Cardiac septum (tissue), 1 donor: ENCODE measurements around the gene ADAMTS2. TPM values are rescaled to one million over a fixed set of nuclear protein-coding genes. Genes with fewer than 3 reads are reported as not detected.

ENCODE experiments used
- DNase-seq: peaks from one replicate; pipeline ENCODE4 v3.0.0-alpha.2; 2020; ENCODE audit warnings: low spot score
- intact Hi-C: fragments of 100-400 bp; cut with DNase I; formaldehyde crosslinking; loops from one replicate; pipeline ENCODE4 v1.14.0; 2022
- total RNA-seq: library from RNA; stranded (reverse); fragmentation: NEBNext Ultra II Directional; extraction: Animal tissue kit (Norgen Biotek cat#: 25700); gene quantifications from one replicate; pipeline ENCODE4 v1.2.1, GENCODE V29; 2021
- donor health status: DM: no; HTN: no; CAD: no.

Gene ADAMTS2
- total RNA-seq, 1 donor from 2014 or later, result 5.9 TPM

- no peak for DNase-seq
- intact Hi-C loops, result no loop called here
These were observed 149.5 kb downstream of the ADAMTS2 start for GRCh38 chr5:179195561-179196404.

GRCh38 chr5:179194941-179195381, 150.3 kb downstream of the ADAMTS2 start:
- DNase-seq, result no peak

GRCh38 chr5:179194201-179194910, 150.9 kb downstream of the ADAMTS2 start:
- DNase-seq, result no peak

More at GRCh38 chr5:179194941-179195381, 150.3 kb downstream of the ADAMTS2 start:
- intact Hi-C loops, result no loop called here

GRCh38 chr5:179193746-179194145, 151.5 kb downstream of the ADAMTS2 start:
- intact Hi-C loops, result no loop called here

More at GRCh38 chr5:179194201-179194910, 150.9 kb downstream of the ADAMTS2 start:
- intact Hi-C loops, result no loop called here

GRCh38 chr5:179192891-179193470, 152.3 kb downstream of the ADAMTS2 start:
- intact Hi-C loops, result no loop called here
- DNase-seq, result no peak

More at GRCh38 chr5:179193746-179194145, 151.5 kb downstream of the ADAMTS2 start:
- DNase-seq, result no peak

DNA sequence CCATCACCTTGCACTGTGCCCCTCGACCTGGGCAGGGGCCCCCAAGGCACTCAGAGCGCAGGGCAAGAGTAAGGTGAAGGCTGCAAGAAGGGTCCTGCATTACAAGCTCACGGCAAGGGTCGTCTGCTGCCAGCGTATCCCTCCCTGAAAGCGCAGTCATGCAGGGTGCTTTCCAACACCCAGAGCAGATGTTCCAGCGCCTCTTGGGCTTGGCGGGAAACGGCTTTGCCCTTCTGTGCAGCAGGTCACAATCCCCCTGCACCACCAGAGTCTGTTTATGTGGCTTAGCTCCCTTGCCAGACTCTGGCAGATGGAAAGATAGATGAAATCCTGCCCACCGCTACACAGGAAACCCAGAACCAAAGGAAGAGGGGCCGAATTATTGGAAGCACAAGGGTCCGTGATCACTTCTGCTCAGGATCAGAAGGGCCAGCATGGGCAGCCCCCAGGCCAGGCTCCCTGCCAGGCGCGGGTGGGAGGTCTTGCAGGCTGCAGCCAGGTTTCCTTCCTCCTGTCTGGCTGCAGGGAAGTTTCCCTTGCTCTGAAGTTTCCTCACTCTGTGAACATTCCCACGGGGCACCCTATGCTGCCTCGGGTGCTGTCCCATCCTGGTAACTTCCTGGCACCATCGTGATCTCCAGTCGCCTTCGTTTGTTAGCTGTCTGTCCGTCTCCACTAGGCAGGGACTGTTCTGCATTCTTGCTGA, 152.9 kb downstream of the ADAMTS2 start:
- DNase-seq, result no peak

DNA sequence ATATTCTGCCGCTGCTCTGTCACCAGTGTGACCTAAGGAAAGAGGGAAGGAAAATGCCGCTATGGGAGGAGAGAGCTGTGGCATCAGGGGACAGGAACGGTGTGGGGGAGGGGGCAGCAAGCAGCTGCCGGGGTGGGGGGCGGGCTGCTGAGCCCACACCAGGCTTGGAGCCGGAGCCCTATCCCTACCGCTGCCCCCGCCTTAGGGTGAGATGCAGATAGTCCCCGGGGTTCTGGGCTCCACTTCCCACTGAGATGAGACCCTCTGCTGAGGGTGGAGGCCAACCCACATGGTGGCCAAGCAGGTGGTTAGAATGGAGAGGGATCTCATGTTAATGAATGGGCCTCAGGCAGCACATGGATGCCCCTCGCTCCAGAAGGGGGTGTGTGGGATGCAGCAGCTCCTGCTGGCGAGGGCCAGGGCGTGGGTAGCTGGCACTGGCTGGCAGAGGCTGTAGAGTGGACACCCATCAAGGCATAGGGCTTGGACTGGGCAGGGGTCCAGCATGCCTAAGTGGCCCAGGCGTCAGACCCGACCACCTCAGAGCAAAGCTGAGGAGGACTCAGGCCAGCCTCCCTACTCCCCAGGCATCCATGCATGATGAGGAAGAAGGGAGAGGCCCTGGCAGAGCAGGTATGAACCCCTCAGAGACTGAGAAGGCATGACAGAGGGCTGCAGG, 153.6 kb downstream of the ADAMTS2 start:
- intact Hi-C loops, result no loop called here
- DNase-seq, result no peak

More for the DNA sequence above, 152.9 kb downstream of the ADAMTS2 start:
- intact Hi-C loops, result no loop called here

DNA sequence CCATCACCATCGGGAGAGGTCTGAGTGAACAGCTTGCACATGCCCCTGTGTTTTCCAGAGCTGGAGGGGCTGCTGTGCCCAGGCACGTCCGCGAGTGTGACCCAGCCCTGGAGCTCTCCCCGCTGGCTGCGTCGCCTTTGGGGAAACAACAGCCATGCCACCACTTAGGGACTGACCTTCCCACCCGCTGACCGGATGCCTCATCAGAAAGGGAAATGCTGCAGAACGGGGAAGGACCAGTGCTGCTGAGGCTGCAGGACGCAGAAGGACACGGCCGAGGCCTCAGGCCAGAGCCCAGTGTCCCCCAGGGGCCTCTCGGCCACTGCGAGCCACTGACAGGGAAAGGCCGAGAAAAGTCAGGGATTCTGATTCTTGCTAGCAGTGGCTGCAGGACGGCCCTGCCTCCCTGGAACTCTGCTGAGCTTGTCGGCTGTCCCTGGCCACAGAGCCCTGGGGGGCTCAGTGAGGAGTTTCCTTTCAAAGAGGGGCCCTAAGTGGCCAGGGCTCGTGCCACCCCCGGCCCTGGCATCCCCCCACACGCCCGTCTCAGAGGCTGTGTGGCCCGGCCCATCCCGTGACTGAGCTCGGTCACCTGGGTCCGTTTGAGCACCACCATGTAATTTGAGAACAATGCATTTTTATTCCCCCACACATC, 154.3 kb downstream of the ADAMTS2 start:
- DNase-seq, result no peak

DNA sequence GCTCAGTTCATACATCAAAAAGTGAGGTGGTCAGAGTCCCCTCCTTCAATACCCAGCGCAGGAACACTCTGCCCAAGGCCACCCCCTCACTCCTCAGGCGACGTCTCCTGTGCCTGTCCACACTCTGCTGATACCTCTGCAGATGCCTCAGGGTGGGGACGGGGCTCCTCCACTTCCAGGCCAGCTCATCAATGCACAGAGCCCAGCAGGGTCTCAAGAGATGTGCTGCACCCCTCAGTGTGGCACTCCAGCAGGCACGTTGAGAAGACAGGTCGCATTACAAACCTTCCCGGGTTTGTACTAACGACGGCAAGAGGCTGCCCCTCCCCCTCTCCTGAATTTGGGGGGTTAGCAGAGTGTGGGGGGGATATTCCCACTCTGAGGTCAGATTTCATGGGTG, 156.6 kb downstream of the ADAMTS2 start:
- intact Hi-C loops, result no loop called here
- DNase-seq, result no peak

More for the DNA sequence above, 154.3 kb downstream of the ADAMTS2 start:
- intact Hi-C loops, result no loop called here

DNA sequence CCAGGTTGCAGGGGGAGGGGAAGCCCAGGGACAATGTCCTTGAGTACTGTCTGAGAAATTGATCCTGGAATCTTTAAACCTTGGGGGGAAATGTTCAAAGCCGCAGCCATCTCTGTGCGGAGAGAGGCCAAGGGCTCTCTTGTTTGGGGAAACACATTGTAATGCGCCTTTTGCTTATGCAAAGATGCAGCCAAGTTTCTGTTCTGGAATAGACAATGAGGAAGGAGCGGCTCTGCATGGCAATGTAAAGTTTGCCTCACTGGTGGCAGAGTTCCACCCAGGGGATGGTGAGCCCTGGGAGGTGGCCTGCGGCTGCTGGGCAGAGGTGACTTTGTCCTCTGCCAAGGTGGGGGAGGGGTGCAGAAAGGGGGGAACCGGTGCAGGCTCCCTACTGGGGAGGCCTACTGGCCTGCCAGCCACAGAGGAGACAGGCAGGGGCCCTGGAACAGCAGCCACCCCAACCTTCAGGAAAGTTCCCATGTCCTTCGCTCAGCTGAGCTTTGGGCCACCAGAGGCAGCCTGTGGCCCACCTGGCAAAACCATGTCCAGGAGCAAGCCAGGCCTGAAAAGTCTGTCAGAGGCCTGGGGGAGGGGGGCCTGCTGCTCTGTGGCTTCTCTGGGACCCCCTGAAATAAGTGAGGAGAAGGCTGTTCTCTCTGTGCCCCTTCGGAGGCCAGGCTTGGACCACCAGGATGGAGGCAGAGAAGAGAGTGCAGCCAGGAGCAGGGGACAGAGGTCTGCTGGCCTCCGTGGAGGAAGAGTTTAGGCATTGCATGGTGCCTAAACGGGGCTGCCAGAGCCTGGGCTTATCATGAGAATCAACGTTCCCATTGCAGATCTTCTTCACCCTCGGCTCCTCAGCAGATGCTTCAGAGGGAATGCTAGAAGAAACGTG, 157.3 kb downstream of the ADAMTS2 start:
- intact Hi-C loops, result no loop called here
- no peak for DNase-seq

DNA sequence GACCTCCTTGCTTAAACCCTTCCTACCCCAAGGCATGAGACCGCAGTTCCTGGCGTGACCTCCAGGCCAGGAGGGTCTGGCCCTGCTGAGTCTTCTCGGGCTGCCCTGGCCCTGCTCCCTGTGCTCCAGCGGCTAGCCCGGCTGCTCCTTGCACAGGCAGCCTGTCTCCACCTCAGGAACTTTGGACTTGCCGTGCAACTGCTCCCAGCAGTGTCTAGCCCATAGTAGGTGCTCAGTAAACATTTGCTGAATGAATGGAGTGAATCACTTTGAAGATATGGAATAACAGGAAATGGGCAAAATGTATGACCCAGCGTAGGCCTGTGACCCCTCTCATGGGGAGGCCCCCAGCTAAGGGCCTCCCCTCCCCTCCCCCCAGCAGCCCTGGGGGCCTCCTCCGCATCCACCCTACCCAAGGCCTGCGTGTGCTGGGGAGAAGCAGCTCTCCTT, 158.0 kb downstream of the ADAMTS2 start:
- no peak for DNase-seq
- intact Hi-C loops, result no loop called here

GRCh38 chr5:179186801-179187200, 158.5 kb downstream of the ADAMTS2 start:
- intact Hi-C loops, result no loop called here
- DNase-seq, result no peak

GRCh38 chr5:179185941-179186411, 159.3 kb downstream of the ADAMTS2 start:
- intact Hi-C loops, result no loop called here
- DNase-seq, result no peak

DNA sequence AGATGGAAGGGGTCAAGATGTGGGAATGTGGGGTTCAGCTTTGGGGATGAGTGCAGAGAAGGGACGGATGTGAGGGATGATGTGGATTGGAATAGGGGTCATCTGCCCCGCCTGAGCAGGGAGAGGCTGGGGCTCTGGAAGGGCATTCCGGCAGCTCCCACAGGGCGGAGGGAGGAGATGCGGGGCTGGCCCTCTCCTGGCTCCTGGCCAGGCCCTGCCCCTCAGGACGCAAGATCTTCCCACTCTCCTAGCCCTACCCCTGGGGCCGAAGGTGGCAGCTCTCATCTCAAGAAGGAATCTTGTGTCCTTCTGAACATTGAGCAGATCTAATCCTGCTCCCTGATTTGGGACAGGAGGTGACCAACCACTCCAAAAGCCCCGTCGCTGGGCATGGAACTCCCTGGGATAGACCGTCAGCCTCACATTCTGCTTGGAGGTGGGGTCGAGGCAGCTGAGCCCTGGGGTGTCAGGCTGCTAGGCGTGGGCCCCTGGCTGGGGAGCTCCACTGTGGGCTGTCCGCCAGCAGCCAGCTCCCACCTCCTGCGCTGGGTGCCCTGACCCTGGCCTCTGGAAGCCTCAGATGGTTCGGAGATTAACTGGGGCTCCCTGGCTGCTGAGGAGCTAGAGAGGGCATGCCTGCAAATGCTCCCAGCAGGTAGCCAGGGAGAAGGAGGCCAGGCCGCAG, 159.9 kb downstream of the ADAMTS2 start:
- intact Hi-C loops, result no loop called here
- no peak for DNase-seq

- DNase-seq, result no peak
- intact Hi-C loops, result no loop called here
These were observed 160.7 kb downstream of the ADAMTS2 start for GRCh38 chr5:179184521-179185050.

DNA sequence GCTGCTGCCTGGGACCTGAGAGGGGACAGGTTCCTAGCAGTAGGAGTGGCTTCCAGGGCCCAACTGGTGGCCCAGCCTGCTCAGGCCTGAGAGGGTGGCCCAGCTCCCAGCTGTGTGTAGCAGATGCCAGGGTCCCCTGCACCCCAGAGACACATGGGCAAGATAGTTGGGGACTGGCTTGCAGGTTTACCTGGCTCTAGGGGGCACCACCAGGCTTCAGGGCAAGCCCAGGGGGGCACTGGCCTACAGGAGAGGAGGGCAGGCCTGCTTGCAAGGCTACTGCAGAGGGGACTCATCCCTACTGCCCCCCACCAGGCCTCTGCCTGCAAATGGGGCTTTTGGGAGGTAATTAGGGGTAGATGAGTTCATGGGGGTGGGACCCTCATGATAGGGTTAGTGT, 161.8 kb downstream of the ADAMTS2 start:
- no peak for DNase-seq
- intact Hi-C loops, result no loop called here

GRCh38 chr5:179182601-179183000, 162.7 kb downstream of the ADAMTS2 start:
- no peak for DNase-seq
- intact Hi-C loops, result no loop called here
